Left colon (tissue), 2 donors: Measurements from ENCODE around the gene MAP1S. TPM values are rescaled to one million over a fixed set of nuclear protein-coding genes. Genes with fewer than 3 reads are reported as not detected.

Experiments used
- ATAC-seq: fragments of 200-7000 bp; cut with Tn5 transposase; one replicate; pipeline ENCODE4 v1.9.1; 2020; ENCODE audit warnings: mild to moderate bottlenecking, moderate library complexity
- DNase-seq, 2 donors: peaks; one replicate each; pipeline ENCODE4 v3.0.0-alpha.2; 2020
- intact Hi-C, 2 donors: fragments of 100-400 bp; cut with DNase I in 1 of 2; cut with micrococcal nuclease in 1 of 2; formaldehyde crosslinking; loops; one replicate each; pipeline versions ENCODE4 v1.11.2 to v1.14.0; 2022; cut with DNase I, micrococcal nuclease
- long read RNA-seq: library from polyadenylated mRNA; unstranded; transcript quantifications from one replicate; pipeline ENCODE4 v2.0.0, GENCODE V29; 2021
- total RNA-seq, 2 donors: library from RNA; stranded (reverse); fragmentation: NEBNext Ultra II Directional; extraction: Animal tissue kit (Norgen Biotek cat#: 25700); gene quantifications; one replicate each; pipeline ENCODE4 v1.2.1, GENCODE V29; 2021
- donor health status: DM: no; HTN: no; CAD: no.
- donor health status: DM: yes; HTN: yes; CAD: no.

Gene MAP1S
- 10 to 100 TPM; 39.9 to 43.5 TPM for total RNA-seq
- long read RNA-seq, partial matches to known transcripts: 13 of 15 reads
- long read RNA-seq, other reads (novel, unspliced or antisense): 1 of 15 reads

- DNase-seq (peak; percentile 42 to 71), ATAC-seq (peak; percentile 66)
- intact Hi-C loops: no loop called here
These were observed at the start of gene MAP1S for GRCh38 chr19:17718947-17719711. MAP1S (plus strand) TSS chr19:17719480; CDS start chr19:17719503, 23 bp downstream.

DNA sequence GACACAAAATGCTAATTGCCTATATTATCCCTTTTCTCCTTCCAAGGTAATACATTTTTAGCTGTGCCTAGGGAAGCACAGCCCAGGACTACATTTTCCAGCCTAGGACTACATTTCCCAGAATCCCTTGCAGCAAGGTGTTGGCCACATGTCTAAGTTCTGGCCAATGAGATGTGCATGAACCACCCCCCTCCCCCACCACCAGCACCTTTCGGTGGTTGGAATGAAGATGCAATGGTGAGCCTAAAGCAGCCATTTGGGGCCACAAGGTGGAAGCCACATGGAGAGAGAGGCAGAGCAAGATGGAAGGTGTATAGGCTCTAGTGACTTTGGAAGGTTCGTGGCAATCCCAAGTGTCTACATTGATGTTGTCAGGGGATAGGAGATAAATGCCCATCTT, 47.4 kb upstream of the MAP1S start:
- ATAC-seq (peak; percentile 38), DNase-seq (no peak)
- intact Hi-C loops: no loop called here

- intact Hi-C loops: no loop called here
- ATAC-seq: no peak
- DNase-seq: no peak
These were observed 45.1 kb upstream of the MAP1S start for GRCh38 chr19:17673937-17674799.

DNA sequence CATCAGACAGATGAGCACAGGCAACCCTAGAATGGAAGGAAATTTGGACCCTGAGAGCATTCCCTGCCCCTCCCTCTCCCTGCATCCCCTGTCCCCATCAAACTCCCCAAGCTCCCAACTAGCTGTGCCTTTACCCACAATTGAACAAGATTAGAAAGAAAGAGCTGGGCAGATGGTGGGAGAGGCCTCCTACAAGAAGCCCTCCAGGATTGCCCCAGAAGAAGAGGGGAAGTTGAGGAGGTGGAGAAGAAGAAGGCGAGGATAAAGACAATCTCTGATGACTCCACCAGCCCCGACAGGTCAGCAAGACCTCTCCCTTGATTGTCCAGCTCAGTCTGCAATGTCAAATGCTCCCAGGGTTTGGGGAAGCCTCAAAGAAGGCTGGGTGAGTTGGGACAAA, 43.0 kb upstream of the MAP1S start:
- no peak for DNase-seq
- intact Hi-C loops: no loop called here
- ATAC-seq: no peak

DNA sequence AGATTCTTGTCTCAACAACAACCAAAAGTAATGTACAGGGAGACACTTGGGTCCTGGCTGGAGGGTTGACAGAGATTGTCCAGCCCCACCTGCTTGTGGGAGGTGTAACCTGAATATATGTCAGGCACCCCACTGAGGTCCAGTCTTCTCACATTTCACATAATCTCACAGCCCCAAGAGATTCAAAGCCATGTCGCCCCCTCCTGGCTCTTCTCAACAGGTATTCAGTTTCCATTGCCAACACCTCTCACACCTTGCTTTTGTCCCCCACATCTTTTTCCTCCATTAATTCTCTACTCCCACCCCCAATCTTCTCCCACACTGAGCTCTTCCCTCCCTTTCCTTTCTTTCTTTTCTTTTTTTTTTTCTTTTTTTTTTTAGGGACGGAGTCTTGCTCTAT, 42.3 kb upstream of the MAP1S start:
- intact Hi-C loops: no loop called here
- no peak for ATAC-seq
- no peak for DNase-seq

DNA sequence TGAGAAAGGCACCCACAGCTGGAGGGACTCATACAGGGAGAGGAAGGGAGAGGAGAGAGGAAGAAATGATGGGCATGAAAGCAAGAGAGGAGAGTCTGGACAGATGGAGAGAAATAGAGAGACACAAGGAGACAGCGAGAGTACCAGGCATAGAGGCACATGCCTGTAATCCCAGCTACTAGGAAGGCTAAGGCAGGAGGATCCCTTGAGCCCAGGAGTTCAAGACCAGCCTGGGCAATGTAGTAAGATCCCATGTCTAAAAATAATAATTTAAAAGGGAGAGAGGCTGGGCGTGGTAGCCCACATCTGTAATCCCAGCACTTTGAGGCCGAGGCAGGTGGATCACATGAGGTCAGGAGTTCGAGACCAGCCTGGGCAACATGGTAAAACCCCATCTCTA, 40.4 kb upstream of the MAP1S start:
- DNase-seq (no peak), ATAC-seq (no peak)
- intact Hi-C loops: no loop called here

GRCh38 chr19:17679526-17680229, 39.6 kb upstream of the MAP1S start:
- no peak for DNase-seq
- no peak for ATAC-seq
- intact Hi-C loops: no loop called here

DNA sequence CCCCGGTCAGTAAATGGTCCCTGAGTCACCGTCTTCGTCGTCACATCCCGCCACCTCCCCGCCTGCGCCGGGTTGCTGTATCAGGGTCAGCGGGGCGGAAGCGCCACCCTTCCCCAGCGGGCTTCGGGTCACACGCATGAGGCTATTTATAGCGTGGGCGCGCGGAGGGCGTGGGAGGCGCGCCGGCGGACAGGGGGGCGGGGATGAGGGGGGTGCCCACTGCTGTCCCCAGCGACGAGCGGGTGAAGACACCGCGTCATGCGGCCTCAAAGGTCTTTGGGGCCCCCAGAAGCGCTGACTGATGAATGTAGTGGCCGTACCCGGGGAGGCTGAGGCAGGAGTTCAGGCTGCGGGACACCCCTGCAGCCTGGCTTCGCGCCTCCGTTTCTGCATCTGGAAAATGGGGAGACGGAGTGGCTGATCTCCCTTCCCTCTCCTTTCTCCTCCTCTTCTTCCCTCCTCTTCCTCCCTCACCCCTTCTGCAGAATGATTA, 39.0 kb upstream of the MAP1S start:
- peak; percentile 36 to 43 for DNase-seq
- intact Hi-C loops: no loop called here
- ATAC-seq: peak; percentile 34

DNA sequence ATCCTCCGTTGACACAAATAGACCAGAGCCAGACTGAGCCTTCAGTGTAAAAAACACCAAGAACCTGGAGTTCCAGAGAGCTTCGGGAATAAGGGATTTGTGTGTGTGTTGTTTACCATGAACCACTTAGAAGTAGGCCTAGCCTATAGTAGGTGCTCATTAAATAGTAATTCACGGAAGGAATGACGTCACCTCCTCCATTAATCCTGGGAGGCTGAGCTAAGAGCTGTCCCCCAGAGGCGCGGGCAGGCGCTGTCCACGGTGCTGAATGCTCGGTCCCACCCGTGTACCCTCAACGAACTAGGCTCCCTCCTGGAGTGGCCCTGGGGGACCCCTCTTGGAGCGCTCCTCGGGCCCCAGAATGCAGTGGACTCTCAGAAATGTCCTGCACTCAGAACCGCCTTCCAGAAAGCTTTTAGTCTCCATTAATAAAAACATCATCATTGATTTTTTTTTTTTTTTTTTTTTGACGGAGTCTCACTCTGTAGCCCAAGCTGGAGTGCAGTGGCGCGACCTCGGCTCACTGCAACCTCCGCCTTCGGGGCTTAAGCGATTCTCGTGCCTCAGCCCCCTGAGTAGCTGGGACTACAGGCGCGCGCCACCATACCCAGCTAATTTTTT, 37.7 kb upstream of the MAP1S start:
- intact Hi-C loops: no loop called here
- ATAC-seq: no peak
- peak in 1 of 2 donors; percentile 13 for DNase-seq

GRCh38 chr19:17682273-17682672, 37.0 kb upstream of the MAP1S start:
- intact Hi-C loops: no loop called here
- DNase-seq: no peak
- no peak for ATAC-seq

GRCh38 chr19:17683078-17683477, 36.2 kb upstream of the MAP1S start:
- intact Hi-C loops: no loop called here
- no peak for DNase-seq
- ATAC-seq: no peak

DNA sequence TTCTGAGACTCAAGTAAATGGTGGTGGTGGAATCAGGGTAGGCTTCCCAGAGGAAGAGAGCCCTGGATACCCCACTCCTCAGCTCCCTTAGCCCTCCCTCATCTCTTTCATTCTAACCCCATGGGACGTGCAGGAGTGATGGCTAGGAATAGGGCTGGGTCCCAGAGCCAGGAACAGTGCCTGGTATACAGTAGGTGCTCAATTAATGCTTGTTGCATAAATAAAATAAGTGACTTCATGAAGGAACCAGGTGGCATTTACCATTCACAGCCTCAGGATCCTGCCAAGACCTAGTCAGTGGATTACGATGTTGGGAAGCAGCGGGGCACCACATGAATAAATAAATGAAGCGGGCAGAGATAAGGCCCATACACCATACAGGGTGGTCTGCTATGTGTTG, 35.0 kb upstream of the MAP1S start:
- DNase-seq (no peak), ATAC-seq (no peak)
- intact Hi-C loops: no loop called here

- no peak for ATAC-seq
- intact Hi-C loops: no loop called here
- DNase-seq: no peak
These were observed 33.7 kb upstream of the MAP1S start for GRCh38 chr19:17685451-17686022.

DNA sequence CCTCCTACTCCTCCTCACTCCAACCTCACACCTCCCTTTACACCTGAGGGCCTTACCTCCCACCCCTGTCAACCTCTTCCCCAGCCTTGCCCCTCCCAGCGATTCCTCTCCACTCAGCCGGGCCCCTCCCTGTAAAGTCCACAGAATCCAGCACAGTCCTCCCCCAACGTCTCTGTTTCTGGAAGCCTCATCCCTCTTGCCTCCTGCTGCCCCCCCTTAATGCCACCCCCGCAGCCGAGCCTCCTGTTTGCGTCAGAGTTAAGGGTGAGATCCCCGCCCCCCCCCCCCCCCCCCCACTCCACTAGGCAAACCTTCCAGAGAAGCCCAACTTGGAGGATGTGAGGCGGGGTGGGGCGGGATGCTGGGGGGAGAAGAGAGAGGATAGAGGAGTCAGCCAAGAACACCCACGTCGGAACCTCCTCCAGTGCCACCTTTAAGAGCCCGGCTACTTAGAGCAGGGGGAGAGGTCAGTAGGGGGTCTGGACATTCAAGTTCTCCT, 33.2 kb upstream of the MAP1S start:
- no peak for DNase-seq
- ATAC-seq: no peak
- intact Hi-C loops: no loop called here

- peak; percentile 39 for ATAC-seq
- DNase-seq: peak in 1 of 2 donors; percentile 20
- intact Hi-C loops: no loop called here
These were observed 32.7 kb upstream of the MAP1S start for GRCh38 chr19:17686592-17687024.

- intact Hi-C loops: no loop called here
- ATAC-seq (no peak), DNase-seq (no peak)
These were observed 32.0 kb upstream of the MAP1S start for GRCh38 chr19:17687141-17687856.

DNA sequence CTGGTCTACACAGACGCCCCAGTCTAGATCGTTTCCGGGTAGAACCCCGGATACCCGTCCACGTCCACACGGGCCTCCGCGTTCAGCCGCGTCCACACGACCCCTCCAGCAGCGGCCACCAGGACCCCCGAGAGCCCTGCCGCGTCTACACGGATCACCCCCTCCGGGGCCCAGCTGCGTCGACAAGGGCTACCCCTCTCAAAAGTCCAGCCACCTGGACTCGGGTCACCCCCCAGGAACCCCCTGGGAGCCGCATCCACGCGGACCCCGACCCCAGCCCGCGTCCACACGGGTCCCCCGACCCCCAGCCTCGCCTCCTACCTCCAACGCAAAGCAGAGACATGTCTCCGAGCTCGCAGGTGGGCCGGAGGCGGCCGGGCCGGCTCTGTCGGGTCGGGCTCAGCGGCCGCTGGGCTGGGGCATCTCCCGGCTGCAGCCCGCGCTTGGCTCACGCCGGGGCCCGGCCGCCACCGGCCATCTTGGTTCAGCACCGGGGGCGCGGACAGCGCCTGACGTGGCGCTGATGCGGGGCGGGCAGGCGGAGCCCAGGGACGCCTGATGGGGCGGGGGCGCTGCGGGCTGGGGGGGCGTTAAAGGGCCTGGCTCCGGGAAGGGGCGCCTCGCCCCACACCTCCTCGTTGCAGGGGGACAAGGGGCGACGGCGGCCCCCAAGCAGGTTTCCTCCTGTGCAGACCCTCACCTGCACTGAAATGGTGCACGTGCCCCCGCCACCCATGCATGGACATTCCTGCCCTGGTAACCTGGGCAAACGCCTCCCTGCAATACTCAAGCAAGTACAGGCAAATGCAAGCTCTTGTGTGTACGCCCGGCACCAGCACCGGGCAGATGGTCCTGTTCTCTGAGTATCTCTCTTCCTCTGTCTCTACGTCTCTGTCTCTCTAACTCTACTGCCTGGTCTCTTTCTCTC, 31.2 kb upstream of the MAP1S start, which contains the start of gene UNC13A:
TSS of gene UNC13A (minus strand) at position 498 of the 928 bp plus-strand sequence. CDS start at position 343, 155 bp downstream.
- intact Hi-C loops: no loop called here
- DNase-seq: peak in 1 of 2 donors; percentile 55
- ATAC-seq: peak; percentile 80
